ENCODE data around the gene KRTAP3-3. TPM values are rescaled to one million over a fixed set of nuclear protein-coding genes. Genes with fewer than 3 reads are reported as not detected.

KRTAP3-3 gene
- total RNA-seq, 1 experiment from 2014 or later: not detected

DNA sequence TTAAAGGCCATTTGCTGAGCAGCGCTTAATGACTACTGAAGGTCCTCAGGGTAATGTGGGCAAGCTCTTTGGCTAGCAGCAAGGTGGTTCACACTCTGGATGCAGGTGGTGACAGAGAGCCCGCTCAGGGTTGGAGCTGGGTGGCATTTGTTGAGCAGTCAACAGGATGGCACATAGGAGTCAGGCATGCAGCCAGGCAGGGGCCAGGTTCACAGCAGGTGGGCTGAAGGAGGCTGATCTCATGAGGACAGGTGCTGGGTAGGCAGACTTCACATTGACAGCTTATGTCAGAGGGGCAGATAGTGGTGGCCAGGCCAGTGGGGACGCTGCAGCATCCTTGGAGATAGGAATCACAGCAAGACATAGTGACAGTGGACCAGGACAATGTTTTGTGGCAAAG, 10.4 kb upstream of the KRTAP3-3 start:
- Histone ChIP-seq H2BK20ac (ENCODE audit: low read depth, low read length, poor library complexity, severe bottlenecking) (no peak overlapping the region), H3T11ph (ENCODE audit: low read length) (no peak overlapping the region), H2AFZ (ENCODE audit: low read length) (no peak overlapping the region), H3K27me3 (ENCODE audit: insufficient read depth, low read length) (no peaks in the 10 kb centered on the region), H4K8ac (replicated peaks; ENCODE audit: insufficient read length, low read depth, low read length) (no peak overlapping the region), H3K14ac (ENCODE audit: insufficient read depth, low read length) (no peak overlapping the region), H3K4me1 (ENCODE audit: insufficient read depth, low read length) (peaks cover 3% of the 10 kb centered on the region; the same call in 1 of the 2 replicates), H2BK15ac (ENCODE audit: low read depth, low read length) (no peak overlapping the region), H2AK5ac (ENCODE audit: insufficient read length, low read length) (no peak overlapping the region), H3K23me2 (ENCODE audit: insufficient read length, low read depth, low read length, poor library complexity, severe bottlenecking) (no peaks in the 10 kb centered on the region), H2BK5ac (ENCODE audit: insufficient read length, low read length) (no peak overlapping the region), H3K56ac (ENCODE audit: insufficient read length, low read depth, low read length) (no peak overlapping the region), H3K27ac (ENCODE audit: insufficient read length, low read depth, low read length) (no peak overlapping the region), H4K5ac (ENCODE audit: insufficient read length, low read depth, low read length) (no peak overlapping the region), H3K18ac (ENCODE audit: insufficient read length, low read depth, low read length) (no peak overlapping the region), H4K91ac (ENCODE audit: insufficient read length, low read depth, low read length) (no peak overlapping the region), H3K9ac (ENCODE audit: extremely low read depth, insufficient read length, low read length) (no peak overlapping the region), H3K4me2 (ENCODE audit: insufficient read depth, insufficient read length, low read length) (no peak overlapping the region), H4K20me1 (ENCODE audit: control insufficient read depth, insufficient read depth, insufficient read length) (no peaks in the 10 kb centered on the region), H3K9me3 (ENCODE audit: control insufficient read depth, low read depth, low read length) (no peaks in the 10 kb centered on the region), H2BK120ac (ENCODE audit: low read depth, low read length, poor library complexity, severe bottlenecking) (no peak overlapping the region), H3K23ac (ENCODE audit: insufficient read length, low read depth, low read length) (no peak overlapping the region), H3K79me1 (ENCODE audit: insufficient read depth, low read depth, low read length, poor library complexity, severe bottlenecking) (no peaks in the 10 kb centered on the region), H3K79me2 (ENCODE audit: insufficient read depth, low read length) (no peaks in the 10 kb centered on the region), H3K4ac (ENCODE audit: low read depth, low read length) (no peak overlapping the region), H2BK12ac (ENCODE audit: insufficient read length, low read depth, low read length) (no peak overlapping the region)
- no CpG with 5 or more reads among the region's 3 CpGs for WGBS (ENCODE audit: extremely low coverage, insufficient read length, low lambda C conversion rate)
- Mint-ChIP-seq H3K9me3 (no peaks in the 10 kb centered on the region), H3K4me3 (no peak overlapping the region), H3K27ac (0 out of 7 replicates have a peak overlapping the region, but pooled peaks of 1 of the 3 experiments have one; percentile 45), H3K36me3 (ENCODE audit: insufficient read depth in 1 of 3, low read depth in 3 of 3) (no peaks in the 10 kb centered on the region), H3K4me1 (peaks cover 14 to 17% of the 10 kb centered on the region in 2 experiments), H3K27me3 (ENCODE audit: low read depth) (no peaks in the 10 kb centered on the region)
- TF ChIP-seq, protein P1, sequence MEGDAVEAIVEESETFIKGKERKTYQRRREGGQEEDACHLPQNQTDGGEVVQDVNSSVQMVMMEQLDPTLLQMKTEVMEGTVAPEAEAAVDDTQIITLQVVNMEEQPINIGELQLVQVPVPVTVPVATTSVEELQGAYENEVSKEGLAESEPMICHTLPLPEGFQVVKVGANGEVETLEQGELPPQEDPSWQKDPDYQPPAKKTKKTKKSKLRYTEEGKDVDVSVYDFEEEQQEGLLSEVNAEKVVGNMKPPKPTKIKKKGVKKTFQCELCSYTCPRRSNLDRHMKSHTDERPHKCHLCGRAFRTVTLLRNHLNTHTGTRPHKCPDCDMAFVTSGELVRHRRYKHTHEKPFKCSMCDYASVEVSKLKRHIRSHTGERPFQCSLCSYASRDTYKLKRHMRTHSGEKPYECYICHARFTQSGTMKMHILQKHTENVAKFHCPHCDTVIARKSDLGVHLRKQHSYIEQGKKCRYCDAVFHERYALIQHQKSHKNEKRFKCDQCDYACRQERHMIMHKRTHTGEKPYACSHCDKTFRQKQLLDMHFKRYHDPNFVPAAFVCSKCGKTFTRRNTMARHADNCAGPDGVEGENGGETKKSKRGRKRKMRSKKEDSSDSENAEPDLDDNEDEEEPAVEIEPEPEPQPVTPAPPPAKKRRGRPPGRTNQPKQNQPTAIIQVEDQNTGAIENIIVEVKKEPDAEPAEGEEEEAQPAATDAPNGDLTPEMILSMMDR (conservative IDR thresholded peaks at IDR 0.05): no peak
- DNase-seq: no peak

Data from H9 (cell line).